Right cardiac atrium (tissue), 5 donors: Measurements from ENCODE around the gene TACO1. TPM values are rescaled to one million over a fixed set of nuclear protein-coding genes. Genes with fewer than 3 reads are reported as not detected.
A peak's percentile ranks its signal among the peaks of the same experiment; 100 is the strongest.

Experiments used
- ATAC-seq, 2 donors: fragments of 200-7000 bp; cut with Tn5 transposase; one replicate each; pipeline versions ENCODE4 v1.8.0 to v1.9.1; 2020; ENCODE audit warnings: moderate library complexity in 2 of 2, mild to moderate bottlenecking in 1 of 2
- DNase-seq, 3 donors: peaks; one replicate each; pipeline ENCODE4 v3.0.0-alpha.2; 2020
- H3K27ac ChIP-seq: one replicate; pipeline ENCODE4 v1.5.1; 2013; ENCODE audit warnings: mild to moderate bottlenecking, low read length, control low read depth, moderate library complexity
- H3K27me3 ChIP-seq: one replicate; pipeline ENCODE4 v1.6.1; 2013; ENCODE audit not compliant: control insufficient read depth, insufficient read depth
- H3K4me1 ChIP-seq: one replicate; pipeline ENCODE4 v1.6.1; 2013; ENCODE audit warnings: low read length; ENCODE audit not compliant: control insufficient read depth, insufficient read depth
- H3K4me3 ChIP-seq: one replicate; pipeline ENCODE4 v1.5.1; 2013; ENCODE audit warnings: low read length, control low read depth
- H3K9me3 ChIP-seq: one replicate; pipeline ENCODE4 v1.6.1; 2013; ENCODE audit warnings: low read length; ENCODE audit not compliant: control insufficient read depth
- WGBS: extraction: QIAGEN DNeasy Blood & Tissue Kit; methylation state at CpG from one replicate; pipeline ENCODE4 v1.1.7; 2013; 5-methylcytosine and 5-hydroxymethylcytosine counted together
- intact Hi-C, 4 donors: fragments of 100-400 bp; cut with DNase I; formaldehyde crosslinking; loops; one replicate each; pipeline versions ENCODE4 v1.11.0 to v1.14.0; 2022 to 2023
- long read RNA-seq, 4 donors: library from polyadenylated mRNA; unstranded; transcript quantifications; one replicate each; pipeline ENCODE4 v2.0.0, GENCODE V29; 2020 to 2021
- polyA plus RNA-seq: library from polyadenylated mRNA; stranded (reverse); fragments of 200-250 nt; gene quantifications from one replicate; pipeline ENCODE4 v1.2.3, GENCODE V29; 2013
- total RNA-seq, 4 donors: library from RNA; stranded (reverse); fragmentation: NEBNext Ultra II Directional; extraction: Animal tissue kit (Norgen Biotek cat#: 25700); gene quantifications; one replicate each; pipeline ENCODE4 v1.2.1, GENCODE V29; 2021
- donor health status: healthy with polysubstance abuse.
- donor health status: DM: no; HTN: yes; CAD: no.
- donor health status: DM: no; HTN: no; CAD: no.
- donor health status: DM: no; HTN: yes; CAD: no; lungs with severe emphysema.
- donor health status: DM: yes; HTN: yes; CAD: no.

Gene TACO1
- total RNA-seq (10 to 100 TPM; 28.5 to 37.6 (median 34.5) TPM), polyA plus RNA-seq (47.0 TPM)
- long read RNA-seq, donor 1, transcript TACO1-201 (5 exons, 1,469 nt), result major isoform, 62 of 63 reads
- long read RNA-seq, donor 1, partial matches to known transcripts, result 0 of 63 reads
- long read RNA-seq, donor 1, other reads (novel, unspliced or antisense), result 1 of 63 reads
- long read RNA-seq, donor 2, transcript TACO1-201 (5 exons, 1,469 nt), result major isoform, 29 of 30 reads
- long read RNA-seq, donor 2, partial matches to known transcripts, result 0 of 30 reads
- long read RNA-seq, donor 2, other reads (novel, unspliced or antisense), result 1 of 30 reads
- long read RNA-seq, donor 3, transcript TACO1-201 (5 exons, 1,469 nt), result major isoform, 61 of 65 reads
- long read RNA-seq, donor 3, partial matches to known transcripts, result 3 of 65 reads
- long read RNA-seq, donor 3, other reads (novel, unspliced or antisense), result 1 of 65 reads
- long read RNA-seq, donor 4, transcript TACO1-201 (5 exons, 1,469 nt), result major isoform, 35 of 36 reads
- long read RNA-seq, donor 4, partial matches to known transcripts, result 0 of 36 reads
- long read RNA-seq, donor 4, other reads (novel, unspliced or antisense), result 1 of 36 reads

- no peaks in the 10 kb centered on the region for H3K27me3 ChIP-seq
- peak; percentile 82 to 92 (median 91) for DNase-seq
- intact Hi-C loops, result no loop called here
Measured at GRCh38 chr17:63600569-63601438, at the start of gene TACO1. Gene TACO1 (plus strand): TSS chr17:63600895. CDS start chr17:63601084, 189 bp downstream.

GRCh38 chr17:63552211-63552610 is 48.5 kb upstream of the TACO1 start:
- intact Hi-C loops, result no loop called here
- no peak overlapping the region for H3K27ac ChIP-seq

More at GRCh38 chr17:63600569-63601438, at the start of gene TACO1:
- Histone ChIP-seq H3K27ac (peak within 1 kb of the TSS; percentile 86), H3K4me3 (peak within 1 kb of the TSS; percentile 94), H3K9me3 (no peaks in the 10 kb centered on the region), H3K4me1 (no peaks in the 10 kb centered on the region)
- WGBS, result under 1% methylated on average over 61 of the region's 61 CpGs
- ATAC-seq, result peak; percentile 95 to 96

GRCh38 chr17:63555500-63556156 is 45.1 kb upstream of the TACO1 start:
- intact Hi-C loops, result no loop called here

More at GRCh38 chr17:63552211-63552610, 48.5 kb upstream of the TACO1 start:
- ATAC-seq (no peak), DNase-seq (no peak)
- H3K27me3 ChIP-seq, result no peaks in the 10 kb centered on the region
- no peaks in the 10 kb centered on the region for H3K9me3 ChIP-seq
- peaks cover 3% of the 10 kb centered on the region for H3K4me1 ChIP-seq
- H3K4me3 ChIP-seq, result peak overlapping the region; percentile 86
- WGBS, result 44% methylated on average over 6 of the region's 6 CpGs

GRCh38 chr17:63557416-63557815 is 43.3 kb upstream of the TACO1 start:
- H3K27me3 ChIP-seq, result no peaks in the 10 kb centered on the region
- no peaks in the 10 kb centered on the region for H3K9me3 ChIP-seq
- intact Hi-C loops, result no loop called here
- no peak for ATAC-seq
- DNase-seq, result no peak
- peaks cover 2% of the 10 kb centered on the region for H3K4me1 ChIP-seq
- H3K4me3 ChIP-seq, result no peak overlapping the region
- no peak overlapping the region for H3K27ac ChIP-seq
- WGBS, result 95% methylated on average over 2 of the region's 2 CpGs

More at GRCh38 chr17:63555500-63556156, 45.1 kb upstream of the TACO1 start:
- Histone ChIP-seq H3K4me3 (no peak overlapping the region), H3K27ac (no peak overlapping the region), H3K27me3 (no peaks in the 10 kb centered on the region), H3K9me3 (no peaks in the 10 kb centered on the region), H3K4me1 (peaks cover 3% of the 10 kb centered on the region)
- ATAC-seq, result no peak
- WGBS, result 75% methylated on average over 7 of the region's 7 CpGs
- no peak for DNase-seq

GRCh38 chr17:63558441-63558840 is 42.3 kb upstream of the TACO1 start:
- 92% methylated on average over 3 of the region's 3 CpGs for WGBS
- ATAC-seq, result no peak
- H3K27ac ChIP-seq, result no peak overlapping the region
- no peaks in the 10 kb centered on the region for H3K9me3 ChIP-seq
- H3K4me3 ChIP-seq, result no peak overlapping the region
- H3K4me1 ChIP-seq, result peaks cover 3% of the 10 kb centered on the region
- intact Hi-C loops, result no loop called here
- no peak for DNase-seq
- H3K27me3 ChIP-seq, result no peaks in the 10 kb centered on the region

- Histone ChIP-seq H3K9me3 (no peaks in the 10 kb centered on the region), H3K27me3 (no peaks in the 10 kb centered on the region), H3K4me1 (peaks cover 3% of the 10 kb centered on the region), H3K4me3 (no peak overlapping the region), H3K27ac (no peak overlapping the region)
- intact Hi-C loops, result no loop called here
- ATAC-seq (no peak), DNase-seq (no peak)
Measured at GRCh38 chr17:63561819-63562218, 38.9 kb upstream of the TACO1 start.

- DNase-seq (no peak), ATAC-seq (no peak)
- Histone ChIP-seq H3K4me3 (no peak overlapping the region), H3K9me3 (no peaks in the 10 kb centered on the region), H3K27ac (no peak overlapping the region), H3K27me3 (no peaks in the 10 kb centered on the region), H3K4me1 (peaks cover 3% of the 10 kb centered on the region)
- intact Hi-C loops, result no loop called here
- 100% methylated on average over 2 of the region's 2 CpGs for WGBS
Measured at GRCh38 chr17:63563339-63563738, 37.4 kb upstream of the TACO1 start.

- no peak for ATAC-seq
- peaks cover 3% of the 10 kb centered on the region for H3K4me1 ChIP-seq
- intact Hi-C loops, result no loop called here
- WGBS, result 95% methylated on average over 5 of the region's 5 CpGs
- H3K4me3 ChIP-seq, result no peak overlapping the region
- no peak overlapping the region for H3K27ac ChIP-seq
- H3K9me3 ChIP-seq, result no peaks in the 10 kb centered on the region
- no peak for DNase-seq
- no peaks in the 10 kb centered on the region for H3K27me3 ChIP-seq
Measured at GRCh38 chr17:63564562-63564961, 36.1 kb upstream of the TACO1 start.

GRCh38 chr17:63567229-63567628 is 33.5 kb upstream of the TACO1 start:
- no peak for ATAC-seq
- DNase-seq, result no peak
- no peak overlapping the region for H3K27ac ChIP-seq
- H3K4me1 ChIP-seq, result peaks cover 1% of the 10 kb centered on the region
- intact Hi-C loops, result no loop called here
- no peaks in the 10 kb centered on the region for H3K9me3 ChIP-seq
- no peak overlapping the region for H3K4me3 ChIP-seq
- WGBS, result 93% methylated on average over 1 of the region's 1 CpG
- no peaks in the 10 kb centered on the region for H3K27me3 ChIP-seq

- no peak for ATAC-seq
- WGBS, result 68% methylated on average over 8 of the region's 8 CpGs
Measured at GRCh38 chr17:63568563-63568962, 32.1 kb upstream of the TACO1 start.

More at GRCh38 chr17:63568563-63568962, 32.1 kb upstream of the TACO1 start:
- Histone ChIP-seq H3K4me3 (no peak overlapping the region), H3K27ac (no peak overlapping the region), H3K4me1 (no peaks in the 10 kb centered on the region), H3K27me3 (no peaks in the 10 kb centered on the region), H3K9me3 (no peaks in the 10 kb centered on the region)
- DNase-seq, result no peak
- intact Hi-C loops, result no loop called here
